GM10248 (cell line): Measurements from ENCODE around the gene PPM1D.

ENCODE experiments used
- CTCF ChIA-PET: fragments of 300-600 bp; sonication (Branson Sonifier 250); formaldehyde crosslinking; extraction: SDS; loops from one replicate; lab custom pipeline; 2021; ENCODE audit warnings: antibody characterized with exemption; lab: Yijun Ruan, JAX
- POLR2A ChIA-PET: fragments of 350-650 bp; sonication (Branson Sonifier 250); formaldehyde crosslinking; extraction: SDS; loops from one replicate; lab custom pipeline; 2020; ENCODE audit warnings: antibody characterized with exemption; lab: Yijun Ruan, JAX
- DNase-seq: peaks from one replicate; pipeline ENCODE4 v3.0.0; 2012; ENCODE audit errors: extremely low spot score
- CTCF ChIP-seq: IDR thresholded peaks from 2 replicates; pipeline ENCODE4 v1.5.1; 2012; ENCODE audit warnings: mild to moderate bottlenecking, low read depth; ENCODE audit errors: extremely low read depth, missing control alignments, control extremely low read depth

The PPM1D gene

GRCh38 chr17:60615108-60615507 lies 15.1 kb downstream of the PPM1D start:
- POLR2A ChIA-PET, result no interaction called here
- CTCF ChIA-PET, result interaction anchor here (1.0 to 3.8 kb wide), 2 partner anchors 14 to 28 kb away, joined by 3 to 24 read pairs; partner anchors contain the start of gene PPM1D
- TF ChIP-seq CTCF, result no peak
- DNase-seq, result no peak

- ChIA-PET POLR2A (no interaction called here), CTCF (interaction anchor here (0.7 to 3.8 kb wide), 2 partner anchors 15 to 16 kb away, joined by 3 to 24 read pairs; partner anchors contain the start of gene PPM1D)
- no peak for DNase-seq
- TF ChIP-seq CTCF, result no peak
Observed at GRCh38 chr17:60615840-60616239, 15.8 kb downstream of the PPM1D start.

- POLR2A ChIA-PET, result interaction anchor here (0.7 kb wide), 1 partner anchor 60 kb away, joined by 3 read pairs; no protein-coding TSS in a partner anchor
- no peak for TF ChIP-seq CTCF
- no peak for DNase-seq
- CTCF ChIA-PET, result interaction anchor here (1.5 to 3.8 kb wide), 2 partner anchors 17 to 20 kb away, joined by 6 to 24 read pairs; partner anchors contain the start of gene PPM1D
Observed at GRCh38 chr17:60618080-60618479, 18.1 kb downstream of the PPM1D start.

GRCh38 chr17:60618854-60619526 lies 19.0 kb downstream of the PPM1D start:
- no peak for DNase-seq
- CTCF ChIA-PET, result interaction anchor here (1.1 to 3.8 kb wide), 3 partner anchors 12 to 19 kb away, joined by 3 to 24 read pairs (median 6); partner anchors contain the start of gene PPM1D
- POLR2A ChIA-PET, result no interaction called here
- no peak for TF ChIP-seq CTCF

GRCh38 chr17:60622961-60623360 lies 23.0 kb downstream of the PPM1D start:
- ChIA-PET POLR2A (no interaction called here), CTCF (interaction anchor here (1.6 kb wide), 1 partner anchor 15 kb away, joined by 7 read pairs; no protein-coding TSS in a partner anchor)
- TF ChIP-seq CTCF, result no peak
- no peak for DNase-seq

- CTCF ChIA-PET, result interaction anchor here (1.6 to 1.8 kb wide), 2 partner anchors 10 to 15 kb away, joined by 5 to 7 read pairs; no protein-coding TSS in a partner anchor
- no peak for TF ChIP-seq CTCF
- no peak for DNase-seq
- POLR2A ChIA-PET, result no interaction called here
Observed at GRCh38 chr17:60623415-60623814, 23.4 kb downstream of the PPM1D start.
